PFSK-1 (cell line): ENCODE data around the gene ABCD1. TPM values are rescaled to one million over a fixed set of nuclear protein-coding genes. Genes with fewer than 3 reads are reported as not detected.

Experiments used
- FOXP2 ChIP-seq: optimal IDR thresholded peaks from 2 replicates; pipeline ENCODE3; 2011; ENCODE audit warnings: borderline replicate concordance, control low read depth, inconsistent platforms; ENCODE audit not compliant: insufficient read depth; ENCODE audit errors: extremely low read length, extremely low read depth
- POLR2AphosphoS5 ChIP-seq: IDR thresholded peaks from 2 replicates; pipeline ENCODE4 v1.6.1; 2012; ENCODE audit warnings: low read depth, mild to moderate bottlenecking, control low read depth, low read length, moderate library complexity
- SIN3A ChIP-seq: IDR thresholded peaks from 2 replicates; pipeline ENCODE4 v1.6.1; 2012; ENCODE audit warnings: mild to moderate bottlenecking, low read length, moderate library complexity, borderline replicate concordance; ENCODE audit not compliant: insufficient read depth
- TAF1 ChIP-seq: IDR thresholded peaks from 2 replicates; pipeline ENCODE4 v1.6.1; 2012; ENCODE audit warnings: low read length, control low read depth, borderline replicate concordance; ENCODE audit not compliant: insufficient read depth
- polyA plus RNA-seq: library from polyadenylated mRNA; unstranded; fragments of >200 nt; gene quantifications from one replicate; pipeline ENCODE4 v1.2.1, GENCODE V29; 2012; ENCODE audit warnings: low read depth, missing spikeins; ENCODE audit not compliant: insufficient read length
- TF ChIP-seq, protein P1 (sequence below), 2 experiments: IDR thresholded peaks; 2 replicates each; pipeline versions ENCODE4 v1.6.1 to v1.8.0; 2011 to 2012; ENCODE audit warnings: low read depth in 2 of 2, low read length in 2 of 2, control low read depth in 1 of 2, inconsistent platforms in 1 of 2, mild to moderate bottlenecking in 1 of 2, moderate library complexity in 1 of 2; ENCODE audit not compliant: insufficient read depth in 1 of 2

The ABCD1 gene
- 42.5 TPM for polyA plus RNA-seq

DNA sequence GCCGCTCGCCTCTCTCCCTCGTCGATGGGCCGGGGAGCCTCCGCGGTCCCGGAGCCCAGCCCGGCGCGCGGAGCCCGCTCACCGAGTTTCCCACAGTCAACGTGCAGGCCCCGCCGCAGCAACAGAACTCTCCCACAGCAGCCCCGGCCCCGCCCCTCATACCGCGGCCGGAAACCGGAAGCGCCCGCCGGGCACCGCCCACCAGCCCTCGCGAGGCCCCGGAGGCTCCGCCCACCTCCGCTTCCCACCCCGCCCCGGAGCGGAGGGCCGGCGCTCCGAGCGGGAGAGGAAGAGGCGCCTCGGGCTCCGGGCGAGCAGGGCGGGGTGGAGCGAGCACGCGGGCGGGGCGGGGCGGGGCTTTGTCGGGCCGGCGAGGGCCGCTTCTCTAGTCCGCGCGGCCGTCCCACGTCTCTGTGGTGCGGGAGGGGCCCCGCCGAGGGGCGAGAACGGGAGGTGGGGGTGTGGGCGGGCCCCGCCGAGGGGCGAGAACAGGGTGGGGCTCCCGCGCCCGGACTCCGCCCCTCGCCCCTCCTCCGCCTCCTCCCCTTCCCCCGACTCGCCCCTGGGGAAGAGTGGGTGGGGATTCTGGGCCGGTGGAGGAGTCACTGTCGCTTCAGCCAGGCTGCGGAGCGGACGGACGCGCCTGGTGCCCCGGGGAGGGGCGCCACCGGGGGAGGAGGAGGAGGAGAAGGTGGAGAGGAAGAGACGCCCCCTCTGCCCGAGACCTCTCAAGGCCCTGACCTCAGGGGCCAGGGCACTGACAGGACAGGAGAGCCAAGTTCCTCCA lies at the start of gene ABCD1, which contains the start of gene BCAP31:
Gene ABCD1, plus strand, starts transcription at position 605 of the 787 bp plus-strand sequence. CDS start 411 bp downstream, outside the sequence.
Gene BCAP31, minus strand, starts transcription at position 136 of the 787 bp plus-strand sequence. CDS start 1,143 bp downstream, outside the sequence.
- peak; percentile 28; the same call in 1 of the 2 replicates for TF ChIP-seq POLR2AphosphoS5
- no peak for TF ChIP-seq FOXP2
- 0 out of 2 replicates have a peak, but pooled peaks have one; percentile 20 for TF ChIP-seq SIN3A
- TF ChIP-seq, protein P1, sequence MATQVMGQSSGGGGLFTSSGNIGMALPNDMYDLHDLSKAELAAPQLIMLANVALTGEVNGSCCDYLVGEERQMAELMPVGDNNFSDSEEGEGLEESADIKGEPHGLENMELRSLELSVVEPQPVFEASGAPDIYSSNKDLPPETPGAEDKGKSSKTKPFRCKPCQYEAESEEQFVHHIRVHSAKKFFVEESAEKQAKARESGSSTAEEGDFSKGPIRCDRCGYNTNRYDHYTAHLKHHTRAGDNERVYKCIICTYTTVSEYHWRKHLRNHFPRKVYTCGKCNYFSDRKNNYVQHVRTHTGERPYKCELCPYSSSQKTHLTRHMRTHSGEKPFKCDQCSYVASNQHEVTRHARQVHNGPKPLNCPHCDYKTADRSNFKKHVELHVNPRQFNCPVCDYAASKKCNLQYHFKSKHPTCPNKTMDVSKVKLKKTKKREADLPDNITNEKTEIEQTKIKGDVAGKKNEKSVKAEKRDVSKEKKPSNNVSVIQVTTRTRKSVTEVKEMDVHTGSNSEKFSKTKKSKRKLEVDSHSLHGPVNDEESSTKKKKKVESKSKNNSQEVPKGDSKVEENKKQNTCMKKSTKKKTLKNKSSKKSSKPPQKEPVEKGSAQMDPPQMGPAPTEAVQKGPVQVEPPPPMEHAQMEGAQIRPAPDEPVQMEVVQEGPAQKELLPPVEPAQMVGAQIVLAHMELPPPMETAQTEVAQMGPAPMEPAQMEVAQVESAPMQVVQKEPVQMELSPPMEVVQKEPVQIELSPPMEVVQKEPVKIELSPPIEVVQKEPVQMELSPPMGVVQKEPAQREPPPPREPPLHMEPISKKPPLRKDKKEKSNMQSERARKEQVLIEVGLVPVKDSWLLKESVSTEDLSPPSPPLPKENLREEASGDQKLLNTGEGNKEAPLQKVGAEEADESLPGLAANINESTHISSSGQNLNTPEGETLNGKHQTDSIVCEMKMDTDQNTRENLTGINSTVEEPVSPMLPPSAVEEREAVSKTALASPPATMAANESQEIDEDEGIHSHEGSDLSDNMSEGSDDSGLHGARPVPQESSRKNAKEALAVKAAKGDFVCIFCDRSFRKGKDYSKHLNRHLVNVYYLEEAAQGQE (IDR thresholded peaks at IDR 0.05; ENCODE audit: insufficient read depth in 1 of 2, low read depth in 2 of 2, low read length in 2 of 2) = no peak

DNA sequence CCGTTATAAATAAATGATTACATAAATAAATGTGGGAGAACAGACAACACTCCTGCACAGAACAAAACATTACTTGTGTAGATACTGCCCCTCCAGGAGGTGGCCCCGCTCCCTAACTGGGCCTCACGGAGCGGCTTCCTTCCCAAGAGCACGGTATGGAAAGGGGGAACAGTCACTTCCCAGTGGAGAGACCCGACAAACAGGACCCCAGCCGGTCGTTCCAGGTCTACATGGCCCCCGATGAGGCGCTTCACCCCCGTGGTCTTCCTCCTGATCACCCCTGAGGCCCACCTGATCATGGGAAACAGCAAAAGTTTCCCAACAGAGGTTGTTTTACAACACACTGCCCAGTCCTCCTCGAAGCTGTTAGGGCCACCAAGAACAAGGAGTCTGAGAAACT lies 43.5 kb upstream of the ABCD1 start:
- TF ChIP-seq, protein P1 (IDR thresholded peaks at IDR 0.05; ENCODE audit: insufficient read depth in 1 of 2, low read depth in 2 of 2, low read length in 2 of 2) = no peak
- no peak for TF ChIP-seq TAF1
- no peak for TF ChIP-seq FOXP2
- no peak for TF ChIP-seq POLR2AphosphoS5
- TF ChIP-seq SIN3A = no peak

DNA sequence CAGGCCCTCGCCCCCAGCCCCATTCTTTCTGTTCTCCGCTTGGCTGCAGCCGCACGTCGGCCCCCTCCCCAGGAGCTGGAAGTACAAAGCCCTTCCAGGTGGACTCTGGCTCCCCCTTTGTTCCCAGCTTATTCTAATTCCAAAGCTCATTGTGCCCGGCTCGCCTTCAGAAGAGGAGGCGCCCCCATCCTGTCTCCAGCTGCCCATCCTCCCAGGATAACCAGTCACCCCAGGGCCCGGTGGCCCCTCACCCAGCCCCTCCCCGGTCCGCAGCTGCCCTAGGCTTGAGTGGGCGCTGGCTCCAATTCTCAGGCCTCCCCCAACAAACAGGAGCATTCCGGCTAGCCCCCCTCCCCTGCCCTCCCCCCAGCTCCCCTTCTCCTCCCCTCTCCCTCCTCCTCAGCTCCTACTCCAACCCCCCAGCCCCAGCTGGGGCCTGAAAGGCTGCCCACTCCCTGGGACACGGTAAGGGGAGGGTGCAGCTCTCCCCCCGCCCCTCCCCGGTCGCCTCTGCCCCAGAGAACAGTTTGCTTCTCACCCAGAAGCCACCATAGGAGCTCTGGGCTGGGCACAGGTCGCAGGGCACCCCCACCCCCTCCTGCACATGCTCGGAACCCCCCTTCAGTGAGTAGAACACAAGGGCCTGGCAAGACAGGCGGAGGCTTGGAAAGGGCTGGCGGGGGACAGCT lies 40.0 kb upstream of the ABCD1 start:
- TF ChIP-seq FOXP2 (no peak), POLR2AphosphoS5 (no peak), SIN3A (no peak), TAF1 (no peak)
- TF ChIP-seq, protein P1 (IDR thresholded peaks at IDR 0.05; ENCODE audit: insufficient read depth in 1 of 2, low read depth in 2 of 2, low read length in 2 of 2) = no peak

DNA sequence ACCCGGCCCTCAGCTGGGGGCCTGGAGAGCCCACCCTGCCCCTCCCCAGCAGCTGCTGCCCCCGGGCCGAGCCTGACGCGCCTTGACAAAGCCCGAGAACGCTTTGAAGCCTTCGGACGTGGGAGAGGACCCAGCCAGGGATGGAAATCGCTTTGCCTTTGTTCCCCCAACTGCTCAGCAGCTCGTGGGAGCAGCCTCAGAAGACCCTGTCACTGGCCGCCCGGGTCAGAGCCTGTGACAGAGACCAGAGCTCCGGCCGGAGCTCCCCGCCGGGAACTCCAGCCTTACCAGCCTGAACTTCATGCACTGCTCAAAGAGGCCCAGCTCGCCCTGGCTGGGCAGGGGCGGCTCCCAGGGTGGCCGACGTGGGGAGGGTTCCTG lies 39.5 kb upstream of the ABCD1 start:
- TF ChIP-seq, protein P1 (IDR thresholded peaks at IDR 0.05; ENCODE audit: insufficient read depth in 1 of 2, low read depth in 2 of 2, low read length in 2 of 2) = no peak
- TF ChIP-seq SIN3A = no peak
